CD14-positive monocyte (primary cell): ENCODE results near the gene UNKL. TPM values are rescaled to one million over a fixed set of nuclear protein-coding genes. Genes with fewer than 3 reads are reported as not detected.
A peak's percentile ranks its signal among the peaks of the same experiment; 100 is the strongest.

ENCODE experiments used
- DNase-seq, 3 donors: peaks; one replicate each; pipeline ENCODE4 v3.0.0-alpha.2; 2011 to 2022
- H2AFZ ChIP-seq: 2 replicates; pipeline ENCODE4 v1.6.0; 2012; ENCODE audit warnings: mild to moderate bottlenecking, low read depth, low read length, inconsistent platforms; ENCODE audit not compliant: insufficient read depth, poor library complexity, severe bottlenecking
- H3K27ac ChIP-seq, 2 donors: 1 replicate in 1 of 2; 2 replicates in 1 of 2; pipeline ENCODE4 v1.5.1; 2012 to 2013; ENCODE audit warnings: low read length in 2 of 2, control low read depth in 1 of 2, inconsistent platforms in 1 of 2, low read depth in 1 of 2, mild to moderate bottlenecking in 1 of 2
- H3K27me3 ChIP-seq, 2 donors: one replicate each; pipeline versions ENCODE4 v1.6.0 to v1.6.1; 2011 to 2013; ENCODE audit warnings: low read length in 2 of 2; ENCODE audit not compliant: control insufficient read depth in 2 of 2, insufficient read depth in 2 of 2
- H3K36me3 ChIP-seq, 2 donors: replicated peaks in 1 of 2; 1 replicate in 1 of 2; 2 replicates in 1 of 2; pipeline versions ENCODE4 v1.5.1 to v1.6.1; 2012 to 2013; ENCODE audit warnings: low read length in 2 of 2, control low read depth in 1 of 2, inconsistent platforms in 1 of 2, mild to moderate bottlenecking in 1 of 2; ENCODE audit not compliant: insufficient read depth in 2 of 2, control insufficient read depth in 1 of 2
- H3K4me1 ChIP-seq, 2 donors: 1 replicate in 1 of 2; 2 replicates in 1 of 2; pipeline versions ENCODE4 v1.5.1 to v1.6.1; 2012 to 2013; ENCODE audit warnings: low read length in 2 of 2, control low read depth in 1 of 2, inconsistent platforms in 1 of 2, mild to moderate bottlenecking in 1 of 2, moderate library complexity in 1 of 2; ENCODE audit not compliant: insufficient read depth in 2 of 2, control insufficient read depth in 1 of 2
- H3K4me2 ChIP-seq: replicated peaks from 2 replicates; pipeline ENCODE3; 2012; ENCODE audit warnings: low read length, moderate library complexity, mild to moderate bottlenecking; ENCODE audit not compliant: poor library complexity, severe bottlenecking; ENCODE audit errors: extremely low read depth
- H3K4me3 ChIP-seq, 3 experiments: fragments of 200-600 bp in 1 of 3; sonication (generic) in 1 of 3; replicated peaks in 1 of 3; 1 replicate in 2 of 3; 2 replicates in 1 of 3; pipeline ENCODE4 v1.5.1; 2011 to 2013; ENCODE audit warnings: low read length in 3 of 3, mild to moderate bottlenecking in 3 of 3, control low read depth in 2 of 3, low read depth in 2 of 3, inconsistent platforms in 1 of 3, moderate library complexity in 1 of 3
- H3K79me2 ChIP-seq: 2 replicates; pipeline ENCODE4 v1.6.0; 2012; ENCODE audit warnings: mild to moderate bottlenecking, control low read depth, inconsistent platforms, low read length, moderate library complexity; ENCODE audit not compliant: insufficient read depth
- H3K9ac ChIP-seq: 2 replicates; pipeline ENCODE4 v1.6.0; 2017; ENCODE audit warnings: low read length, mild to moderate bottlenecking; ENCODE audit not compliant: insufficient read depth, poor library complexity, severe bottlenecking
- H3K9me3 ChIP-seq, 2 donors: replicated peaks in 1 of 2; 1 replicate in 1 of 2; 2 replicates in 1 of 2; pipeline versions ENCODE4 v1.5.1 to v1.6.1; 2012 to 2013; ENCODE audit warnings: low read length in 2 of 2, control low read depth in 1 of 2; ENCODE audit not compliant: control insufficient read depth in 1 of 2, insufficient read depth in 1 of 2
- H4K20me1 ChIP-seq: 2 replicates; pipeline ENCODE4 v1.6.0; 2012; ENCODE audit warnings: mild to moderate bottlenecking, low read length, control low read depth, moderate library complexity; ENCODE audit not compliant: insufficient read depth
- H3K27ac Mint-ChIP-seq, 7 donors: one replicate each; pipeline ENCODE4 v1.8.0; 2020; ENCODE audit warnings: mild to moderate bottlenecking in 7 of 7, mixed read lengths in 7 of 7, moderate library complexity in 6 of 7, inconsistent platforms in 2 of 7
- H3K27me3 Mint-ChIP-seq, 3 donors: one replicate each; pipeline ENCODE4 v1.8.0; 2021 to 2022; ENCODE audit warnings: low read depth in 3 of 3, mild to moderate bottlenecking in 3 of 3, mixed read lengths in 3 of 3, moderate library complexity in 3 of 3, inconsistent platforms in 1 of 3
- H3K36me3 Mint-ChIP-seq, 2 donors: one replicate each; pipeline ENCODE4 v1.8.0; 2020; ENCODE audit warnings: mixed read lengths in 2 of 2, inconsistent platforms in 1 of 2, mild to moderate bottlenecking in 1 of 2
- H3K4me1 Mint-ChIP-seq: one replicate; pipeline ENCODE4 v1.8.0; 2020; ENCODE audit warnings: mild to moderate bottlenecking, mixed read lengths
- H3K4me3 Mint-ChIP-seq, 2 donors: one replicate each; pipeline ENCODE4 v1.8.0; 2020; ENCODE audit warnings: mild to moderate bottlenecking in 2 of 2, mixed read lengths in 2 of 2, moderate library complexity in 1 of 2
- H3K9me3 Mint-ChIP-seq, 7 donors: one replicate each; pipeline ENCODE4 v1.8.0; 2020 to 2022; ENCODE audit warnings: mixed read lengths in 7 of 7, mild to moderate bottlenecking in 6 of 7, moderate library complexity in 6 of 7, inconsistent platforms in 2 of 7
- WGBS: methylation state at CpG from one replicate; pipeline ENCODE4 v1.1.5; 2013; ENCODE audit warnings: missing lambda C conversion rate; ENCODE audit not compliant: insufficient coverage; 5-methylcytosine and 5-hydroxymethylcytosine counted together
- intact Hi-C, 2 donors: fragments of 100-400 bp; cut with micrococcal nuclease; formaldehyde crosslinking; loops; one replicate each; pipeline versions ENCODE4 v1.15.0 to v1.15.1; 2023
- polyA plus RNA-seq, 3 donors: library from polyadenylated mRNA; depleted of rRNA in 1 of 3; unstranded in 2 of 3; stranded (reverse) in 1 of 3; fragments of 300-500 nt in 2 of 3; fragments of >200 nt in 1 of 3; fragmentation: Illumina TruSeq in 2 of 3; gene quantifications; 1 replicate in 2 of 3; 2 replicates in 1 of 3; pipeline ENCODE4 v1.2.3, GENCODE V29; 2012 to 2021
- TF ChIP-seq, protein P1 (sequence below): fragments of 200-600 bp; IDR thresholded peaks from one replicate; pipeline ENCODE4 v1.8.0; 2022; ENCODE audit warnings: antibody characterized with exemption, mild to moderate bottlenecking

UNKL gene
- polyA plus RNA-seq, 3 donors: 1.2 to 19.9 (median 2.2) TPM

- peaks cover 45 to 61% of the 10 kb centered on the region in 2 donors for H3K36me3 ChIP-seq
- H3K27me3 Mint-ChIP-seq: peaks cover 1 to 3% (median 2%) of the 10 kb centered on the region in 3 donors
- no peak overlapping the region for H2AFZ ChIP-seq
- no peaks in the 10 kb centered on the region for H3K9me3 Mint-ChIP-seq
- peaks cover 12% of the 10 kb centered on the region for H3K79me2 ChIP-seq
- H3K4me3 ChIP-seq: peak overlapping the region in 1 of 3 experiments; percentile 44
- H3K4me3 Mint-ChIP-seq: peak overlapping the region; percentile 67 to 75
- H3K9me3 ChIP-seq: no peaks in the 10 kb centered on the region
- no peak overlapping the region for H3K27ac ChIP-seq
- WGBS: 100% methylated on average over 7 of the region's 10 CpGs
- intact Hi-C loops: no loop called here
- TF ChIP-seq, protein P1, sequence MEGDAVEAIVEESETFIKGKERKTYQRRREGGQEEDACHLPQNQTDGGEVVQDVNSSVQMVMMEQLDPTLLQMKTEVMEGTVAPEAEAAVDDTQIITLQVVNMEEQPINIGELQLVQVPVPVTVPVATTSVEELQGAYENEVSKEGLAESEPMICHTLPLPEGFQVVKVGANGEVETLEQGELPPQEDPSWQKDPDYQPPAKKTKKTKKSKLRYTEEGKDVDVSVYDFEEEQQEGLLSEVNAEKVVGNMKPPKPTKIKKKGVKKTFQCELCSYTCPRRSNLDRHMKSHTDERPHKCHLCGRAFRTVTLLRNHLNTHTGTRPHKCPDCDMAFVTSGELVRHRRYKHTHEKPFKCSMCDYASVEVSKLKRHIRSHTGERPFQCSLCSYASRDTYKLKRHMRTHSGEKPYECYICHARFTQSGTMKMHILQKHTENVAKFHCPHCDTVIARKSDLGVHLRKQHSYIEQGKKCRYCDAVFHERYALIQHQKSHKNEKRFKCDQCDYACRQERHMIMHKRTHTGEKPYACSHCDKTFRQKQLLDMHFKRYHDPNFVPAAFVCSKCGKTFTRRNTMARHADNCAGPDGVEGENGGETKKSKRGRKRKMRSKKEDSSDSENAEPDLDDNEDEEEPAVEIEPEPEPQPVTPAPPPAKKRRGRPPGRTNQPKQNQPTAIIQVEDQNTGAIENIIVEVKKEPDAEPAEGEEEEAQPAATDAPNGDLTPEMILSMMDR: no peak
- peak overlapping the region in 4 of 7 donors; percentile 20 to 72 (median 54) for H3K27ac Mint-ChIP-seq
- no peak overlapping the region for H3K9ac ChIP-seq
- H3K4me1 Mint-ChIP-seq: peaks cover 17% of the 10 kb centered on the region
- no peak for DNase-seq
- H3K27me3 ChIP-seq: no peaks in the 10 kb centered on the region
- peaks cover 12 to 22% of the 10 kb centered on the region in 2 donors for H3K4me1 ChIP-seq
- H4K20me1 ChIP-seq: peaks cover 90% of the 10 kb centered on the region
- H3K36me3 Mint-ChIP-seq: peaks cover 45 to 85% of the 10 kb centered on the region in 2 donors
- peak overlapping the region; percentile 91 for H3K4me2 ChIP-seq
Measured at GRCh38 chr16:1380195-1380594, 34.3 kb downstream of the UNKL start.

- intact Hi-C loops: loop anchor here in 1 of 2 donors (1.0 kb wide), 1 partner anchor 327 kb away; the partner anchor contains the start of gene MAPK8IP3
- TF ChIP-seq, protein P1: no peak
- Histone ChIP-seq H3K79me2 (peaks cover 12% of the 10 kb centered on the region), H3K9me3 (no peaks in the 10 kb centered on the region), H3K4me1 (peaks cover 12 to 22% of the 10 kb centered on the region in 2 donors), H3K4me2 (peak overlapping the region; percentile 91), H2AFZ (no peak overlapping the region), H3K9ac (peak overlapping the region; percentile 65), H3K4me3 (peak overlapping the region; percentile 20 to 75 (median 37)), H3K27me3 (no peaks in the 10 kb centered on the region), H4K20me1 (peaks cover 90% of the 10 kb centered on the region), H3K27ac (no peak overlapping the region), H3K36me3 (peaks cover 42 to 56% of the 10 kb centered on the region in 2 donors)
- Mint-ChIP-seq H3K4me1 (peaks cover 17% of the 10 kb centered on the region), H3K27ac (peak overlapping the region in 5 of 7 donors; percentile 20 to 72 (median 59)), H3K27me3 (peaks cover 1 to 3% (median 2%) of the 10 kb centered on the region in 3 donors), H3K9me3 (no peaks in the 10 kb centered on the region), H3K36me3 (peaks cover 40 to 81% of the 10 kb centered on the region in 2 donors), H3K4me3 (peak overlapping the region; percentile 67 to 75)
- 5% methylated on average over 70 of the region's 95 CpGs for WGBS
- peak; percentile 23 to 62 (median 33) for DNase-seq
Measured at GRCh38 chr16:1379304-1380076, 35.0 kb downstream of the UNKL start.
